HG03558 (cell line): ENCODE results near the gene RANBP1.
A peak's percentile ranks its signal among the peaks of the same experiment; 100 is the strongest.

Source experiments
- ATAC-seq: cut with Tn5 transposase; IDR thresholded peaks from one replicate; pipeline ENCODE4 v1.9.1; 2021; ENCODE audit warnings: moderate number of reproducible peaks; ENCODE audit not compliant: unreplicated experiment; ENCODE audit errors: extremely low read depth

Gene RANBP1

GRCh38 chr22:20106849-20107237 is 9.1 kb upstream of the RANBP1 start:
- ATAC-seq: no peak

DNA sequence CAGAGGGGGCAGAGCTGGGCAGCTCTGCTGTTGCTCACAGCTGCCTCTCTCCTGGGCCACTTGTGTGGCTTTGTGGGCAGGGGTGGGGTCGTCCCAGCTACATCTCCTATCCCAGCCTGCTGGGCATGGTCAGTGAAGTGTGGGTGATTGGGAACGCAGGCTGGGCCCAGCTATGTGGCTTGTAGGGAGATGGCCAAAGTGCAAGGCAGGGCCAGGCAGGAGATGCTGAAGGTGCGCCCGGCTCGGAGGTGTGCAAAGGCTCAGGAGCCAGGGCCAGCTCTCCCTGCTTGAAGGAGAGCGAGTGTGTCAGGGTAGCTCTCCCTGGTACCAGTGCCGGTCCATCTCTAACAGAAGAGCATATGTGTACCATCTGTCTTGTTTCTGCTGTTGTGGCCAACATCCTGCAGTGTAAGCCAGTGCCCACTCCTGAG is 8.4 kb upstream of the RANBP1 start:
- no peak for ATAC-seq

DNA sequence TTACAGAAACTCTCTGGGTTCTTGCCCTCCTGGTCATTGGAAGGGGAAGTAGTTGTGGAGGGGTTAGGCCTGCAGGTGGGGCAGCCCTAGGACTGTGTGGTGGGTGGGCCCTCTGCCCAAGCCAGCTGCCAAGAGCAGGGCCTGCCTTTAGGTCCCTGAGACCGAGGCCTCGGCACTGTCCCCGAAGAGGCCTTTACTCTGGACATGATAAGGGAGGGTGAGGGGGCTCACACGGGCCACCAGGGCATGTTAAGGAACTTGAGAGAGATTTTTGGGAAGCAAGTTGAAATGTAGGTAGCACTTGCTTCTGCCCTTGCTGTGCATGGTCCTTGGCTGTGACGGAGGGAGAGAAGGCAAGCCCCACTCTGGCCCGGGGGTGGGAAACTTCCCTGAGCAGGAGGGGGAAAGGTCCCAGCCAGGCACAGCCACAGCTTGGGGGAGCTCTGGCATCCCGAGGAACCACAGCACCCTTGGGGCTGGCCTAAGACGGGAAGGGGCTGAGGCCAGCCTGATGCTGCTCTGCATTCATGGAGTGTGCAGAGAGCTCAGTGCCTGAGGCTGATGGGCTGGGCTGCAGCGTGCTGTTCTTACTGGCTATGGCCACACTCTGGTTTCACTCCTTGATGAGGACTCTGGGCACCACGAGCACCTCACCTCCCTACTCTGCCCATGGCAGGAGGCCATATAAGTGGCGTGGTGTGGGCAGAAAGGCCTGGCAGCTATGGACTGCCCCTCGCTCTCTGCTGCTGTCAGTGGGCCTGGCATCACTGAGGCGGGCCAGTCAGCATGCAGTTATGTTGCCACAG is 7.8 kb upstream of the RANBP1 start:
- no peak for ATAC-seq

DNA sequence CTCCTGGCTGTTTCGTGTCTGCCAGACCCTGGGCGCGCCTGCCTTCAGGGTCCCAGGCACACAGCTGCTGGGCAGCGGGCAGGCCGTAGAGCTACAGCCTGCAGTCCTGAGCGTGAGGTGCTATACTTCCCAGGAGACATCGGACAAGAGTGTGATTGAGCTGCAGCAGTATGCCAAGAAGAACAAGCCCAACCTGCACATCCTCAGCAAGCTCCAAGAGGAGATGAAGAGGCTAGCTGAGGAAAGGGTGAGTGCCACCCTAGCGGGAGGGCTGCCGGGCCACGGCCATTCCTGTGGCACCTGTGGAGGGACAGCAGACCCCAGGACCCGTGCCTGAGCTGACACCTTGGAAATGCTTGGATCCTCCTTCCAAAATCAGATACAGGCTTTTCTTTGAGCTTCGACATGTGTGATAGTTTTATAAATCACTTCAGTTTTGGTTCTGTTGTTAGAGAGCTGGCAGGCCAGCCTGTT is 7.1 kb upstream of the RANBP1 start:
- no peak for ATAC-seq

DNA sequence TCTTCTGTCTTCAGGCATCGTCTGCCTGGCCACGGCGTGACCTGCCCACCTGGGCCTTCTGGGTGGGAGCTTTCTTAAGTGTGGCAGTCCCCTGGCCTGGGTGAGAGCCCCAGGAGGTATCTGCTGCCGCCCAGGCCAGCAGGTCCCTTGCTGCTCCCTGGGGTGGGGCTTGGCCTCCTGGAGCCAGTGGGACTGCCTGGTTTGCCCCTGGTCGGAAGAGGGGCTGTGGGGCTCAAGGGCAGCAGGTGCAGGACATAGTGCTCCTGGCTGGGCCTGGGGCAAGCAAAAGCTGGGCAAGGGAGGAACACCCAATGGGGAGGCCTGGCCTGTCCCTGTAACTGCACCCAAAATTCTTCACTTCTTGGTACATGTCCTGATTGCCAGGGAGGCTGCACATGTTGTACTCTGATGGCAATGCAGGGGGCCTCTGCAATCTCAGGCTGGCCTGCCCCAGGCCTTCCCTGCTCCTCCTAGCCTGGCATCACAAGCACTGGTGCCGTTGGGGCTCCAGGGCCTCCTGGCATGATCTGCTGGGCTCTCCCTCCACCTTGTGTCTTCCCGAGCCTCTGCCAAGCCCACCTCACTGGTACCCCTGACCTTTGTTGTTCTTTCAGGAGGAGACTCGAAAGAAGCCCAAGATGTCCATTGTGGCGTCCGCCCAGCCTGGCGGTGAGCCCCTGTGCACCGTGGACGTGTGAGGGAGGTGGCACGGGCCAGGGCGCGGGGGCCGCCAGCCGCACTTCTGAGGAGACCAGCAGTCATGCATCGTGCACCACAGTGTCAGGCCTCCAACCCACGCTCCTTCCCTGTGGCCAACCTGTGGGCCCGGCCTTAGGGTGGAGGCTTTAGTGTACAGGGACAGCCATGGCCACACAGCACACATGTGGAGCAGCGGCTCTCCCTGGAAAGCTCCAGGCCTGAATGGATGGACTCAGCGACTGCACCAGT is 6.2 kb upstream of the RANBP1 start:
- no peak for ATAC-seq

GRCh38 chr22:20110359-20110985 is 5.4 kb upstream of the RANBP1 start:
- ATAC-seq: no peak

DNA sequence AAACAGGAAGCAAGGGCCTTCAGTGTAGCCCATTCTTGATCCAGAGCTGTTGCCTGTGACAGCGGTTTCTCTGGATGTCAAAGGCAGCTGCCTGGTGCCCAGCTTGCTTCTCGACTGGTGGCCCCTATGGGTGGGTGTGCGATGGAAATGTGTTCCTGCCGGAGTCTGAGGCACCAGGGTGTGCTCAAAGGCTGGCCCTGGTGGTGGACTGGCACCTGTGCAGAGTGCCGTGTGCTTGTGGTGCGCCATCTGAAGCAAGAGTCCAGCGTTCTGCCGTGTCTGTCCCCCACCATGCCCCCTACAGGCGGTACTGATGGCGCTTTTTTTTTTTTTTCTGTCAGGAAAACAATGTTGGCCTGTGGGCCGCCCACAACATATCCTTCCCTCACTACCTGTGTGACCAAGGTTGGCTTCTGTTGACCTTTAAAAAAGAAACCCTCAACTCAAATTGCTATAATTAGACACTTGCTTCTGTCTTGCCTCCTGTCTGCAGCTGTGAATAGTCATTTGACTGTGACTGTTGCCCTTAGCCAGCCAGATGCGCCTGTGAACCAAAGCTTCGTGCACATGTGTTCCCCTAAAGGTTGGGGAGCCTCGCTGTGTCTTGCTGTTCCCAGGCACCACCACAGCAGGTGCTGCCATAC is 4.7 kb upstream of the RANBP1 start:
- no peak for ATAC-seq

DNA sequence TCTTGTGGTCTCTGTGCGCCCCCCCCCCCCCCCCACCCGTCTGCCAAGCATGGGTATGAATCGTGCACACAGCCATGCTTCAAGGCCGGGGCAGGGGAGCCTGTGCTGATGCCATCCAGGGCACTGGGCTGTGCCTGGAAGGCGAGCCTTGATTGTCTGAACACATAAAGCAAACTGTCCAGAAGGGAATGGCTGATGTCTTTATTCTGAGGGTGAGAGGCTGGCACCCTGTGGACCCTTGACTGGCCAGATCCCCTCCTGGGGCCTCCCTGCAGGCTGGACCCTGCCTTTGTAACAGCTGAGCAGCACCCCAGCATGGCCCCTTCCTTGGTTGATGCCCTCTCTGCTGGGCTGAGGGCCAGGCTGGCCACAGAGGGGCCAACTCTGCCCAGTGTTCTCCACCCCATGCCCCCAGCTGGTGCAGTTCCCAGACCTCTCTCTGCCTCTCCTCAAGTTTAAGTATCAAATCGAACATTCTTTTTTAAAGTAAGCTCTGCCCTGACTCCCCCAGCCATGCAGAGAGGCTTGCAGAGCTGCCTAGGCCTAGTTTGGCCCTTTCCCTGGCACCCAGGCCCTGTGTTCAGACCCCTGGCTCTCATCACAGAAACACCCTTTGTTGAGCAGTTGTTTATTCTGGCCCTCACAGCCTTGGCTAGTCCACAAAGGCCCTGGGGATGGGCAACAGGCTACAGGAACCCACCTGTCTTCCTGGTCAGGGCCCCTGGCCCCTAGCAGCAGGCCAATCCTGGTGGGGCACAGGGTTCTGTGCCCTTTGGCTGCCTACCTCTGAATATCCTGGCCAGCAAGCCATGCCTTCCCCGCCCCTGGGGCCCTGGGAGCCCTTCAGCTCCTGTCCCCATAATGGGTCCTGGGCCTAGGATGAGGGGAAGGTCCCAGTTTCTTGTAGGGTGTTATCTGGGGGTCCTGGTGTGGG is 3.9 kb upstream of the RANBP1 start:
- no peak for ATAC-seq

DNA sequence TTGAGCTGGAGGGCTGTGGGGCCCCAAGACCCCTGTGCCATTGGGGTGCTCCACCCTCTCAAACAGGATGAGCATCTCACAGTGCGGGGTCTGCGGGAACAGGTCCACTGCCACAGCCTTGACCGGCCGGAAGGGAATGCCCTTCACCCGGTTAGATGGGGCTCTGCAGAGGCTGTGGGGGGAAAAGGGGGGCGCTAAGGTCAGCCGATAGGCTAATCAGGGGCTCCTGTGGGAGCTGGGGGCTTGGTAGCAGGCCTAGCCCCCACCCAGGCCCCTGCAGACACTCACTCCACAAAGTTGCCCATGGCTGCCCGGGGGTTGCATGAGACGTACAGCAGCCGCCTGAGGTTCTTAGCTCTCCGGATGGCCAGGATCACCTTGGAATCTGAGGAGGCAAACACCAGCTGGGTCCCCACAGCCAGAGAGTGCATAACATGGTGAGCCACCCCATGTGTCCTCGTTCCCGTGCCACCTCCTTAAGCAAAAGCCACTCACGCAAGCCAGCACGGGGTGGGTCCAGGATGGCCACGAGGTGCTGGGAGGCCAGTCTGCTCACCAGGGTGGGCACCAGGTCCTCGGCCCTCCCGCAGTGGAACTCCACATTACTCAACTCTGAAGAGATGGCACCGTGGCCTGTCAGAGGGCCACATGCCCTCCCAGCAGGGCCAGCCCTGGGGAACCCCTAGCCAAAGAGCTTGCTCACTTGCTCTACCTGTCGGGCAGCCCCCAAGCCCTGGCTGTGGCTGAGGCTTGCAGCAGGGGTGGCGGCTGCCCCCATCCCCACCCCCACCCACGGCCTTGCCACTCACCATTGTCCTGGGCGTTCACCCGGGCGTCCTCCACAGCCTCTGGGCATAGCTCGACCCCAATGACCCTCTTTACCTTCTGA is 3.0 kb upstream of the RANBP1 start:
- no peak for ATAC-seq

DNA sequence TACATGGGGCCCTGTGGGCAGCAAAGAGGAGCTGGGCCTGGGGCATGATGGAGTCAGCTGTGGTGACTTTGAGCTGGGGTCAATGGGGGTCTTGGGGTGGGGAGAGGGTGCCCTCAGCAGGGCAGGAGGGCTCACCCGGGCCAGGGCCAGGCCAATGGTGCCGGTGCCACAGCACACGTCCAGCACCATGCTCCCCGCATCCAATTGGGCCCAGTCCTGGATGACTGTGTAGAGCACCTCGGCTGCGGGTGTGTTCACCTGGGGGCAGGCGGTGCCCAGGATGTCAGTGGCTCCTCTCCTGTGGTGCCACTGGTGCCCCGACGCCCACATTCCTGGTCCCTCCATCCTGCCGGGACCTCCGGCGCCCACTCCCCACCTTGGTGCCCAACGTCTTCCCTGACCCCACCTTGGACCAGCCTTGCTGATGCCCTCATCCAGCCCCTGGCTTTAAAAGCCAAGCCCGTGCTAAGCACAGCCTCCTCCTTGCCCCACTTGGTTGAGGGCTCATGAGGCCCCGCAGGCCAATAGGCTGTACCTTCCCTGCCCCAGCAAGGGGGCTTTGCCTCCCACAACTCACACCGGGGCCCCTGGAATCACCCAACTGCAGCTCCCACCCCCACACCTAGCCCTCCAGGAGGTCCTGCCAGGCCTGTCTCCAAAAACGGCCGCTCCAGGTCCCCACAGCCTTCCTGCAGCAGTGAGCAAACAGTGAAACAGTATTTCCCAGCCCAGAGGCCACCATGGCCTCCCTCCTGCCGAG is 2.2 kb upstream of the RANBP1 start:
- ATAC-seq: no peak

DNA sequence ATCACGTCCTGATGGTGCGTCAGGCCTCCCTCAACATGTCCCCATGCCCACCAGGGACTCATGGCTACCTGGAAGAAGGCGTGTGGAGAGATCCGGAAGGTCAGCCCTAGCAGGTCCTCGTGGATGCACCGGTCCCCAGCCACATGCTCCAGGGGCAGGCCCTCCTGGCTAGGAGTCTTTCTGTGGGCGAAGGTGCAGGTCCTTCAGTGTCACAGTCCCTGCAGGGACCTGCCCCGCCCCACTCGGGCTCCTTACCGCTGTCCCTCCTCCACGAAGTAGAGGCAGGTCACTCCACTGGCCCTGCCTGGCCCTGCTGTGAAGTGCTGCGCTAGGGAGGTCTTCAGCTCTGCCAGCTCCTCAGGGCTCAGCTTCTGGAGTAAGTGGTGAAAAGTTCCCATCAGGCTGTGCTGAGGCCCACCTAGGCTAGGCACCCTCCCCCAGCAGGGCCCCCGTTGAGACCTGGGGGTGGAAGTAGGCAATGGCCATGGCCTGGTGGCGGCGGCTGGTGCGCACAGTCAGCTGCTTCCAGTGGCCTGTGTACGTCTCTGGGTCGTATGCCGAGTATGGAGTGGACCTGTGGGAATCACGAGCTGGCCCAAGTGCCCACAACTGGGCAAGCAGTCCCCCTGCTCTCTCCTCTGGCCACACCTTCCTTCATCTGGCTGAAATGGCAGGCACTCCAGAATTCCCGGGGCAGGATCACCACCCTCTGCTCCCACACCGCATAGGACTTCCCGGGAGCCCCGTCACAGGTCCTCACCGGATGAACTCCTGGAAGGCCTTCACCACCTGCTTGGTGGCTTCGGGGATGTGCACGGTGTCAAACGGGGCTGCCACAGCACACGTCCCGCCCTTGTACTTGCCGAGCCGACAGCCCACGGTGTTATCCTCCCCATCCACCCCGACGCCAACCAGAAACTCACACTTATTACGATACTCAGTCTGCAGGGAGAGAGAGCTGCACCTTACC is 1.1 kb upstream of the RANBP1 start:
- ATAC-seq: no peak

GRCh38 chr22:20116376-20116950 is 559 bp downstream of the RANBP1 start:
- ATAC-seq: no peak

DNA sequence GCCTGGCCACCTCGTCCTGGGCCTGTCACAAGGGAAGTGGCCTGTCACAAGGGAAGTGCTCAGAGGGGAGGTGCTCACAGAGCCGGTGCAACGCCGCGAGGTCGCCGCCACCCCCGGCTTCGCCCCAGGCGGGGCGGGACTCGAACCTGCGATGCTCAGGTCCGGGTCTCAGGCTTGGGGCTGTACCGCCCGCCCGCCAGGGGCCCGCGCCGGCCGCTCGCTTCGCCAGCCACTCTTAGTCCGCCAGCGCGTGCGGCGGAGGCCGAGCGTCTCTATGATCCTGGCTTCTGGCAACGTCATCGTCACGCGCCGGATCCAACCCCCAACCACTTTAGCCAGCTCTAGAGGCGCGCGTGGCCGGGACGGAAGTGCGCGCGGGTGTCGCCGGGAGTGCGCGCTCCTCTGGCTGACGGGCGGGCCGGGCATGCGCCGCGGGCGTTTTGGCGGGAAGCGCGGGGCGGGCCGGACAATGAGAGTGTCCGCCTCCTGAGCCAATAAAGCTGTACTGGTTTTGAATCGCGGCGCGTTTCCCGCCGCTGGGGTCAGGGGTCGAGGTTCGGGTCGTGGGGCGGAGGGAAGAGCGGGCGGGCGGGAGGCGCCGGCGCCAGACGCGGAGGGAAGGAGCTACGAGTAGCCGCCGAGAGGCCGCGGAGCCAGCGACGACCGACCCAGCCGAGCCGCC is 1.2 kb downstream of the RANBP1 start, which contains the start of gene TRMT2A:
TSS of gene TRMT2A (minus strand) at position 276 of the 682 bp plus-strand sequence. CDS start 320 bp downstream, outside the sequence.
- ATAC-seq: peak; percentile 52

GRCh38 chr22:20117633-20118299 is 1.9 kb downstream of the RANBP1 start:
- peak; percentile 11 for ATAC-seq
